ENCODE measurements around the gene OR2L2.
"Not testable (repeated sequence)": the region's sequence is repeated elsewhere in the genome, so short reads cannot be mapped to it uniquely, and the experiment has no call there.

OR2L2 gene

DNA sequence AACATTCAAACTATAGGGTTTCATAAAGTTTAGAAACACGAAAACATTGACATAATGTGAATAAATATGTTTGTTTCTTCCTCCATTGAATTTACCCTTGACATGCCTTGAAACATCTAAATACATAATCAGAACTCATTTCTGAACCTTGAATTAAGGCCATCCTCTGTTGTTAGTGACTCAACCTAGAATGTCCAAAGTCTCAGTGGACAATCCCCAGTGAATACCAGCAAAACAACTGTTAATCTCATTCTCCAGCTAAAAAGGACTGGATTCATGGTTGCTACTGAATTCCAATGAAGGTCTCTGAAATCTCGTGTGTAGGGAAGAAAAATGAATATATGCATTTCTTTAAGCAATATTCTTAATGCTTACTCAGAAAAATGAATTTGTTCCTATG is at the start of gene OR2L2:
Gene OR2L2, plus strand, starts transcription at position 301 of the 400 bp plus-strand sequence. CDS start 8,198 bp downstream, outside the sequence.
- DNase-seq (ENCODE audit: low spot score): no peak

- DNase-seq (ENCODE audit: low spot score): no peak
Observed at GRCh38 chr1:247992986-247993385, 36.9 kb upstream of the OR2L2 start.

DNA sequence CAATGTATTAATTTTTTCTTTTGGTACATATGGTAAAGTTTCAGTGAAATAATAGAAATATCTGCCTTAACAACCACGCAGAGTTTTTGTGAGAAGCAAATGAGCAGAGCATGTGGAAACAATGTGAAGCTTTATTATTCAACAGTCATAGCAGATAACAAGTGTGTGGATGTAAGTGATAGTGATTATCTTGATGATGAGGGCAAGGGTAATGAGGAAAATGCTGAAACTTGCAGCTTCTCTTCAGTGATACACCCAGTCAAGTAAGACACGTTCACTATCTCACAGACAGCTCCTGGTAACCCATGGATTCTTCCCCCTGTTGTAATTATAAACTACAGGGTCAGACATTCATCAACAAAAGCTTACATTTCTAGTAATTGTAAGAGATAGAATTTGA is 31.1 kb upstream of the OR2L2 start:
- DNase-seq (ENCODE audit: low spot score): no peak

DNA sequence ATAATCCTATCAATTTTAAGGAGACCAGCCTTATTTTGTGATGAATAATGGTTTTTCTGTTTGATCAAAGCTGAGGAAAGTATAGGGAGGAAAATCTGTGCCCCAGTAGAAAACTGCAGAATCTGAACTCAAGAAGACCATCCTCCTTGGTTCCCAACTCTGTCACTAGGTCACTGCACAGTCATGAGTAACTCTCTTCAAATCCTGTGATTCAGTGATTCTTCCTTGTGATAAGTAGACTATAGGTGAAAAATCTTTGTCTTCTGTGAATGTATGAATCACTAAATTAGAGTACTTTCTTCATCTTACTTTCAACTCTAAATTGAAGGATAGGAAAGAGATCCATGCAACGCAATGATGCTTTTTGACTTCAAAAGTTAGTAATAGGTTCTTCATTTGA is 29.7 kb upstream of the OR2L2 start:
- DNase-seq (ENCODE audit: low spot score): no peak

- no peak for DNase-seq (ENCODE audit: low spot score)
Observed at GRCh38 chr1:248007778-248008177, 22.1 kb upstream of the OR2L2 start.

DNA sequence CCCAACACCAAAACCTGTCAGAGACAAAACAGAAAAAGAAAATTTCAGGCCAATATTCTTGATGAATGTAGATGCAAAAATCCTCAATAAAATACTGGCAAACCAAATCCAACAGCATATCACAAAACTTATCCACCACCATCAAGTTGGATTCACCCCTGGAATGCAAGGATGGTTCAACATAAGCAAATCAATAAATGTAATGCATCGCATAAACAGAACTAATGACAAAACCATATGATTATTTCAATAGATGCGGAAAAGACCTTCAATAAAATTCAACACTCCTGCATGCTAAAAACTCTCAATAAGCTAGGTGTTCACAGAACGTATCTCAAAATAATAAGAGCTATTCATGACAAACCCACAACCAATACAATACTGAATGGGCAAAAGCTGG is 20.2 kb upstream of the OR2L2 start:
- no peak for DNase-seq (ENCODE audit: low spot score)

- no peak for DNase-seq (ENCODE audit: low spot score)
Observed at GRCh38 chr1:248013229-248013710, 16.6 kb upstream of the OR2L2 start, which contains the start of gene OR2L5. OR2L5 (plus strand) TSS chr1:248013660; CDS start chr1:248021948, 8,288 bp downstream.

GRCh38 chr1:248015803-248016202 is 14.1 kb upstream of the OR2L2 start:
- no peak for DNase-seq (ENCODE audit: low spot score)

GRCh38 chr1:248045209-248045608 is 15.3 kb downstream of the OR2L2 start:
- no peak for DNase-seq (ENCODE audit: low spot score)

DNA sequence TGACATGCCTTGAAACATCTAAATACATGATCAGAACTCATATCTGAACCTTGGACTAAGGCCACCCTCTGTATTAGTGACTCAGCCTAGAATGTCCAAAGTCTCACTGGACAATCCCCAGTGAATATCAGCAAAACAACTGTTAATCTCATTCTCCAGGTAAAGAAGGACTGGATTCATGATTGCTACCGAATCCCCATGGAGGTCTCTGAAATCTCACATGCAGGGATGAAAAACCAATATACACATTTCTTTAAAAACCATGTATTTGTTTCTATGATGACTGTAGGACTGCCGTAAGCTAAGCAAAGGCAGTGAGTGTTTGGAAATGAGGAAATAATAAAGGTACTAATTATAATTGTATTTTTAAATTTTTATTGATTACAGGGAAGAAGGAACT is 16.7 kb downstream of the OR2L2 start, which contains the start of gene OR2L3:
Gene OR2L3, plus strand, starts transcription at position 301 of the 400 bp plus-strand sequence. CDS start 13,846 bp downstream, outside the sequence.
- DNase-seq (ENCODE audit: low spot score): no peak

GRCh38 chr1:248047008-248047407 is 17.1 kb downstream of the OR2L2 start:
- DNase-seq (ENCODE audit: low spot score): no peak

GRCh38 chr1:248054671-248055070 is 24.8 kb downstream of the OR2L2 start:
- DNase-seq (ENCODE audit: low spot score): no peak

DNA sequence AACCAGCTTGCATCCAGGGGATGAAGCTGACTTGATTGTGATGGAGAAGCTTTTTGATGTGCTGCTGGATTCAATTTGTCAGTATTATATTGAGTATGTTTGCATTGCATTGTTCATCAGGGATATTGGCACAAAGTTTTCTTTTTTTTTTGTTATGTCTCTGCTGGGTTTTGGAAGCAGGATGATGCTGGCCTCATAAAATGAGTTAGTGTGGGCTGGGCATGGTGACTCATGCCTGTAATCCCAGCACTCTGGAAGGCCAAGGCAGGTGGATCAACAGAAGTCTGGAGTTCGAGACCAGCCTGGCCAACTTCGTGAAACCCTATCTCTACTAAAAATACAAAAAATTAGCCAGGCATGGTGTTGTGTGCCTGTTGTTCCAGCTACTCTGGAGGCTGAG is 25.4 kb downstream of the OR2L2 start:
- no peak for DNase-seq (ENCODE audit: low spot score)

DNA sequence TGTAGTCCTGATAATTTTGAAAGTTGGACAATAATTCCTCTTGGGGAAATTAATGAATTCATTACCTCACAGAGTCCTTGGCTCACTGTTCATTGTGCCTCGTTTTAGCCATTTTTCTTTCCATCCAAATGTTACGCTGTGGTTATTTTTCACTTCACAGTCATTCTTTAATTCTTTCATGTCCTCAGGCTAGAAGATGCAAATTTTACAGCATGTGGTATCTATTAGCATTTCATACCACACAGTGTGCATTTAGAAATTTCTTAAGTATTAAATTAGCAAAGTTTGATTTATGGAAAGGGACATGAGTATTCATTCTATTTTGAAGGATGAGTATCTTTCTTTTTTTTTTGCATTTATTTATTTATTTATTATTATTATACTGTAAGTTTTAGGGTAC is 35.2 kb downstream of the OR2L2 start:
- DNase-seq (ENCODE audit: low spot score): no peak

GRCh38 chr1:248065604-248066003 is 35.7 kb downstream of the OR2L2 start:
- DNase-seq (ENCODE audit: low spot score): no peak

GRCh38 chr1:248083864-248084263 is 54.0 kb downstream of the OR2L2 start:
- DNase-seq (ENCODE audit: low spot score): not testable (repeated sequence)
